HG03439 (cell line): ENCODE measurements around the gene ARHGAP26.

Experiments used
- ATAC-seq: cut with Tn5 transposase; IDR thresholded peaks from one replicate; pipeline ENCODE4 v1.9.1; 2021; ENCODE audit warnings: mild to moderate bottlenecking, moderate library complexity; ENCODE audit not compliant: unreplicated experiment

ARHGAP26 gene

GRCh38 chr5:143129910-143130612 lies 359.9 kb downstream of the ARHGAP26 start:
- ATAC-seq, result no peak

- ATAC-seq, result no peak
These were observed 360.6 kb downstream of the ARHGAP26 start for GRCh38 chr5:143130613-143131305.

- ATAC-seq, result no peak
These were observed 361.8 kb downstream of the ARHGAP26 start for GRCh38 chr5:143131972-143132371.

- ATAC-seq, result no peak
These were observed 362.6 kb downstream of the ARHGAP26 start for GRCh38 chr5:143132739-143133138.

GRCh38 chr5:143133721-143134120 lies 363.5 kb downstream of the ARHGAP26 start:
- ATAC-seq, result no peak

- ATAC-seq, result no peak
These were observed 364.1 kb downstream of the ARHGAP26 start for GRCh38 chr5:143134269-143134668.

- ATAC-seq, result no peak
These were observed 364.7 kb downstream of the ARHGAP26 start for GRCh38 chr5:143134900-143135299.

- ATAC-seq, result no peak
These were observed 365.8 kb downstream of the ARHGAP26 start for GRCh38 chr5:143135832-143136551.

- no peak for ATAC-seq
These were observed 368.7 kb downstream of the ARHGAP26 start for GRCh38 chr5:143138839-143139238.

GRCh38 chr5:143139585-143139984 lies 369.4 kb downstream of the ARHGAP26 start:
- no peak for ATAC-seq

- no peak for ATAC-seq
These were observed 370.5 kb downstream of the ARHGAP26 start for GRCh38 chr5:143140492-143141203.

- ATAC-seq, result no peak
These were observed 371.5 kb downstream of the ARHGAP26 start for GRCh38 chr5:143141652-143142051.

GRCh38 chr5:143142596-143143435 lies 372.6 kb downstream of the ARHGAP26 start:
- no peak for ATAC-seq

- no peak for ATAC-seq
These were observed 373.8 kb downstream of the ARHGAP26 start for GRCh38 chr5:143143973-143144372.

GRCh38 chr5:143145243-143146160 lies 375.3 kb downstream of the ARHGAP26 start:
- ATAC-seq, result no peak

- ATAC-seq, result no peak
These were observed 376.0 kb downstream of the ARHGAP26 start for GRCh38 chr5:143146161-143146560.

- no peak for ATAC-seq
These were observed 377.2 kb downstream of the ARHGAP26 start for GRCh38 chr5:143147383-143147782.

GRCh38 chr5:143147902-143148301 lies 377.7 kb downstream of the ARHGAP26 start:
- ATAC-seq, result no peak

GRCh38 chr5:143148771-143149170 lies 378.6 kb downstream of the ARHGAP26 start:
- ATAC-seq, result no peak
